ENCODE results near the gene NPTXR.

The NPTXR gene

GRCh38 chr22:38784035-38784434 is 59.8 kb downstream of the NPTXR start:
- in situ Hi-C loops (cut with MboI; ENCODE audit: low pct_unique_long_range_greater_than_20kb, low sequenced_read_pairs): no loop called here
- DNase-seq: no peak

GRCh38 chr22:38783095-38783615 is 60.7 kb downstream of the NPTXR start:
- DNase-seq: no peak

GRCh38 chr22:38782402-38783094 is 61.3 kb downstream of the NPTXR start:
- peak; percentile 54 for DNase-seq
- in situ Hi-C loops (cut with MboI; ENCODE audit: low pct_unique_long_range_greater_than_20kb, low sequenced_read_pairs): no loop called here

More at GRCh38 chr22:38783095-38783615, 60.7 kb downstream of the NPTXR start:
- in situ Hi-C loops (cut with MboI; ENCODE audit: low pct_unique_long_range_greater_than_20kb, low sequenced_read_pairs): no loop called here

GRCh38 chr22:38781033-38781432 is 62.8 kb downstream of the NPTXR start:
- no peak for DNase-seq
- in situ Hi-C loops (cut with MboI; ENCODE audit: low pct_unique_long_range_greater_than_20kb, low sequenced_read_pairs): no loop called here

- in situ Hi-C loops (cut with MboI; ENCODE audit: low pct_unique_long_range_greater_than_20kb, low sequenced_read_pairs): no loop called here
These were observed 66.6 kb downstream of the NPTXR start for GRCh38 chr22:38777087-38777671.

GRCh38 chr22:38776086-38776485 is 67.7 kb downstream of the NPTXR start:
- no peak for DNase-seq
- in situ Hi-C loops (cut with MboI; ENCODE audit: low pct_unique_long_range_greater_than_20kb, low sequenced_read_pairs): no loop called here

More at GRCh38 chr22:38777087-38777671, 66.6 kb downstream of the NPTXR start:
- no peak for DNase-seq

GRCh38 chr22:38775656-38776055 is 68.2 kb downstream of the NPTXR start:
- in situ Hi-C loops (cut with MboI; ENCODE audit: low pct_unique_long_range_greater_than_20kb, low sequenced_read_pairs): no loop called here
- no peak for DNase-seq

- in situ Hi-C loops (cut with MboI; ENCODE audit: low pct_unique_long_range_greater_than_20kb, low sequenced_read_pairs): no loop called here
These were observed 69.2 kb downstream of the NPTXR start for GRCh38 chr22:38774496-38775166.

GRCh38 chr22:38773363-38773946 is 70.4 kb downstream of the NPTXR start:
- DNase-seq: no peak
- in situ Hi-C loops (cut with MboI; ENCODE audit: low pct_unique_long_range_greater_than_20kb, low sequenced_read_pairs): no loop called here

More at GRCh38 chr22:38774496-38775166, 69.2 kb downstream of the NPTXR start:
- DNase-seq: no peak

GRCh38 chr22:38772623-38772873 is 71.3 kb downstream of the NPTXR start:
- no peak for DNase-seq
- in situ Hi-C loops (cut with MboI; ENCODE audit: low pct_unique_long_range_greater_than_20kb, low sequenced_read_pairs): no loop called here

- no peak for DNase-seq
These were observed 73.4 kb downstream of the NPTXR start for GRCh38 chr22:38770257-38770949.

More at GRCh38 chr22:38770257-38770949, 73.4 kb downstream of the NPTXR start:
- in situ Hi-C loops (cut with MboI; ENCODE audit: low pct_unique_long_range_greater_than_20kb, low sequenced_read_pairs): no loop called here

Data from KBM-7 (cell line).